Measurements from ENCODE around the gene PRAMEF14.
"Not testable (repeated sequence)": the region's sequence is repeated elsewhere in the genome, so short reads cannot be mapped to it uniquely, and the experiment has no call there.

GRCh38 chr1:13298699-13299098 lies 48.2 kb downstream of the PRAMEF14 start:
- not testable (repeated sequence) for TF ChIP-seq CTCF, POLR2A (IDR thresholded peaks at IDR 0.05)
